HCT116 (cell line): Measurements from ENCODE around the gene PLCXD3. TPM values are rescaled to one million over a fixed set of nuclear protein-coding genes. Genes with fewer than 3 reads are reported as not detected.

Experiments used
- ATAC-seq: fragments of 200-7000 bp; cut with Tn5 transposase; 2 replicates; pipeline ENCODE4 v1.9.1; 2020; ENCODE audit warnings: mild to moderate bottlenecking, moderate library complexity
- BruUV-seq: library from RNA; stranded (reverse); fragments of 400-500 nt; replicated peaks from 2 replicates; lab custom pipeline; 2021; lab: Mats Ljungman, UMichigan
- CTCF ChIA-PET: fragments of 300-600 bp; sonication (Branson Sonifier 250); formaldehyde crosslinking; loops from one replicate; lab custom pipeline; 2021; ENCODE audit warnings: antibody characterized with exemption; lab: Charles Lee
- POLR2A ChIA-PET: fragments of 300-600, 350-600 bp; sonication (Branson Sonifier 250); formaldehyde crosslinking; loops from one replicate; lab custom pipeline; 2021; ENCODE audit warnings: antibody characterized with exemption; lab: Charles Lee
- RAD21 ChIA-PET, 2 experiments: fragments of 300-600 bp; sonication (Branson Sonifier 250); formaldehyde crosslinking; loops; one replicate each; lab custom pipeline; 2023; ENCODE audit warnings: low total read pairs in 2 of 2; ENCODE audit not compliant: uncharacterized antibody in 2 of 2, unreplicated experiment in 2 of 2, low non-redundant PET in 1 of 2; lab: Charles Lee
- DNase-seq: peaks from one replicate; pipeline ENCODE4 v3.0.0-alpha.2; 2010; ENCODE audit warnings: low read depth, low spot score
- H2AFZ ChIP-seq: fragments of 200-600 bp; shearing (Covaris generic), sonication (generic); 2 replicates; pipeline ENCODE4 v1.6.1; 2017; ENCODE audit warnings: low read depth, mixed run types, mixed read lengths, antibody characterized with exemption, low read length; ENCODE audit not compliant: poor library complexity, severe bottlenecking
- H3K27ac ChIP-seq: 2 replicates; pipeline ENCODE4 v1.5.1; 2012; ENCODE audit warnings: low read depth, low read length
- H3K27me3 ChIP-seq: fragments of 200-600 bp; sonication (generic); 2 replicates; pipeline ENCODE4 v1.6.1; 2016; ENCODE audit warnings: mixed run types, low read length, mixed read lengths; ENCODE audit not compliant: insufficient read depth
- H3K36me3 ChIP-seq, 2 experiments: fragments of 200-500 bp in 1 of 2; fragments of 200-600 bp in 1 of 2; sonication (Bioruptor generic) in 1 of 2; sonication (generic) in 1 of 2; 2 replicates each; pipeline versions ENCODE4 v1.5.1 to v1.6.1; 2014 to 2016; ENCODE audit warnings: low read length in 2 of 2, inconsistent platforms in 1 of 2, mixed read lengths in 1 of 2, mixed run types in 1 of 2; ENCODE audit not compliant: insufficient read depth in 2 of 2, control insufficient read depth in 1 of 2
- H3K4me1 ChIP-seq, 2 experiments: fragments of 200-600 bp in 1 of 2; sonication (generic) in 1 of 2; 2 replicates each; pipeline versions ENCODE4 v1.5.1 to v1.6.1; 2012 to 2017; ENCODE audit warnings: low read length in 2 of 2, inconsistent platforms in 1 of 2, mild to moderate bottlenecking in 1 of 2, mixed read lengths in 1 of 2, mixed run types in 1 of 2, moderate library complexity in 1 of 2; ENCODE audit not compliant: insufficient read depth in 2 of 2, control insufficient read depth in 1 of 2
- H3K4me2 ChIP-seq: fragments of 200-600 bp; sonication (generic); 2 replicates; pipeline ENCODE4 v1.6.1; 2017; ENCODE audit warnings: mixed run types, low read length, mixed read lengths
- H3K4me3 ChIP-seq, 2 experiments: fragments of 200-600 bp in 1 of 2; sonication (generic) in 1 of 2; replicated peaks in 1 of 2; 2 replicates each; pipeline ENCODE4 v1.5.1; 2011 to 2016; ENCODE audit warnings: low read length in 2 of 2, control low read depth in 1 of 2, low read depth in 1 of 2, mild to moderate bottlenecking in 1 of 2, mixed read lengths in 1 of 2, mixed run types in 1 of 2
- H3K79me2 ChIP-seq: fragments of 200-600 bp; sonication (generic); 2 replicates; pipeline ENCODE4 v1.6.1; 2017; ENCODE audit warnings: mild to moderate bottlenecking, mixed run types, low read length, moderate library complexity, mixed read lengths; ENCODE audit not compliant: insufficient read depth
- H3K9ac ChIP-seq: fragments of 200-600 bp; sonication (generic); 2 replicates; pipeline ENCODE4 v1.6.1; 2016; ENCODE audit warnings: low read length, mixed read lengths
- H3K9me2 ChIP-seq: fragments of 200-600 bp; sonication (generic), shearing (Covaris generic); 2 replicates; pipeline ENCODE4 v1.6.1; 2017; ENCODE audit warnings: mixed run types, mild to moderate bottlenecking, moderate library complexity; ENCODE audit not compliant: insufficient read depth
- H3K9me3 ChIP-seq, 2 experiments: fragments of 200-500 bp in 1 of 2; fragments of 200-600 bp in 1 of 2; sonication (Bioruptor generic) in 1 of 2; sonication (generic) in 1 of 2; 2 replicates each; pipeline ENCODE4 v1.6.1; 2014 to 2017; ENCODE audit warnings: low read length in 2 of 2, mixed read lengths in 2 of 2, inconsistent platforms in 1 of 2, low read depth in 1 of 2, mild to moderate bottlenecking in 1 of 2, mixed run types in 1 of 2, moderate library complexity in 1 of 2; ENCODE audit not compliant: control insufficient read depth in 1 of 2, insufficient read depth in 1 of 2
- H4K20me1 ChIP-seq: fragments of 200-600 bp; sonication (generic), shearing (Covaris generic); 2 replicates; pipeline ENCODE4 v1.6.1; 2017; ENCODE audit warnings: mixed run types, mild to moderate bottlenecking, moderate library complexity; ENCODE audit not compliant: insufficient read depth
- CBX3 ChIP-seq: IDR thresholded peaks from 2 replicates; pipeline ENCODE4 v1.6.1; 2012; ENCODE audit warnings: low read depth
- CEBPB ChIP-seq: IDR thresholded peaks from 2 replicates; pipeline ENCODE4 v1.6.1; 2012; ENCODE audit warnings: low read depth
- ELF1 ChIP-seq: IDR thresholded peaks from 2 replicates; pipeline ENCODE4 v1.6.1; 2012; ENCODE audit warnings: low read depth, borderline replicate concordance
- FOSL1 ChIP-seq: IDR thresholded peaks from 2 replicates; pipeline ENCODE4 v1.6.1; 2012; ENCODE audit warnings: low read depth
- POLR2A ChIP-seq: IDR thresholded peaks from 2 replicates; pipeline ENCODE4 v1.7.0; 2011; ENCODE audit warnings: borderline replicate concordance; ENCODE audit not compliant: insufficient read depth, insufficient read length; ENCODE audit errors: extremely low read depth
- POLR2AphosphoS5 ChIP-seq: IDR thresholded peaks from 2 replicates; pipeline ENCODE4 v1.6.1; 2011; ENCODE audit warnings: mild to moderate bottlenecking, low read depth, low read length, moderate library complexity
- SIN3A ChIP-seq: IDR thresholded peaks from 2 replicates; pipeline ENCODE4 v1.6.1; 2012; ENCODE audit warnings: low read depth
- SP1 ChIP-seq: IDR thresholded peaks from 2 replicates; pipeline ENCODE4 v1.6.1; 2012; ENCODE audit warnings: low read depth
- SRF ChIP-seq: IDR thresholded peaks from 2 replicates; pipeline ENCODE4 v1.6.1; 2012; ENCODE audit warnings: low read depth
- TCF7L2 ChIP-seq: IDR thresholded peaks from 2 replicates; pipeline ENCODE4 v1.7.0; 2011; ENCODE audit warnings: borderline replicate concordance, inconsistent platforms; ENCODE audit not compliant: insufficient read depth, insufficient read length; ENCODE audit errors: extremely low read depth
- ZFX ChIP-seq: fragments of 450-650 bp; IDR thresholded peaks from 2 replicates; pipeline ENCODE4 v1.6.1; 2017
- ZNF274 ChIP-seq: fragments of 200-500 bp; sonication (Bioruptor generic); IDR thresholded peaks from 2 replicates; pipeline ENCODE4 v1.6.1; 2014; ENCODE audit warnings: mild to moderate bottlenecking, low read depth, low read length, inconsistent platforms
- intact Hi-C: fragments of 100-400 bp; cut with micrococcal nuclease; formaldehyde crosslinking; loops from 2 replicates; pipeline ENCODE4 v1.10.0; 2022
- total RNA-seq: library from RNA; stranded (reverse); gene quantifications from one replicate; pipeline ENCODE4 v1.2.1, GENCODE V29; 2021; ENCODE audit not compliant: unreplicated experiment

PLCXD3 gene
- total RNA-seq, 1 experiment from 2014 or later = not detected

DNA sequence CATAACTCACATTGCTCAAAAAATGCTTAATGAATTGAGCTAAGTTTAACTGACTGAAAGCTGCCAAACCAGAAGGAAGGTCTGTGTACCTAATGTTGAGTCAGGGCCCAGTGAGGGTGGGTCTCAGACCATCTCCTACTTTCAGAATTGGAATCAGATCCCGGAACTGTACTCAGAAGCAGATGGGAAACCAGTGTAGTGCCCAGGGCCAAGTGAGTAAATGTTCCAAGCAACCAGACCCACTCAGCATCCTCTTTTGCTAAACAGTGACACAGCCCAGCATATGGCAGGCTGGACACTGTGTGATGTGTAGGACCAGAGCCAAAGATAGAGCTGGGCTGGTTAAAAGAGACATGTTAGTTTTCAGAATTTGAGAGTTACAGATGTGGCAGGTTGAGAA is 94.1 kb downstream of the PLCXD3 start:
- H3K79me2 ChIP-seq = no peaks in the 10 kb centered on the region
- H2AFZ ChIP-seq = no peak overlapping the region
- POLR2A ChIA-PET = no interaction called here
- H3K36me3 ChIP-seq = no peaks in the 10 kb centered on the region
- H3K4me2 ChIP-seq = no peak overlapping the region
- RAD21 ChIA-PET = no interaction called here
- DNase-seq (no peak), ATAC-seq (no peak)
- no peaks in the 10 kb centered on the region for H4K20me1 ChIP-seq
- H3K4me1 ChIP-seq = peaks cover 3 to 7% of the 10 kb centered on the region in 2 experiments; a peak in 1 of 4 replicates
- H3K27me3 ChIP-seq = no peaks in the 10 kb centered on the region
- no peak overlapping the region for H3K4me3 ChIP-seq
- TF ChIP-seq ZFX (no peak), POLR2AphosphoS5 (no peak), SIN3A (no peak), SP1 (no peak), TCF7L2 (no peak), POLR2A (no peak)
- no TSS peak for BruUV-seq
- H3K9me3 ChIP-seq = no peaks in the 10 kb centered on the region
- intact Hi-C loops = no loop called here
- H3K9ac ChIP-seq = no peak overlapping the region
- no peak overlapping the region for H3K27ac ChIP-seq
- H3K9me2 ChIP-seq = no peaks in the 10 kb centered on the region
- CTCF ChIA-PET = no interaction called here

DNA sequence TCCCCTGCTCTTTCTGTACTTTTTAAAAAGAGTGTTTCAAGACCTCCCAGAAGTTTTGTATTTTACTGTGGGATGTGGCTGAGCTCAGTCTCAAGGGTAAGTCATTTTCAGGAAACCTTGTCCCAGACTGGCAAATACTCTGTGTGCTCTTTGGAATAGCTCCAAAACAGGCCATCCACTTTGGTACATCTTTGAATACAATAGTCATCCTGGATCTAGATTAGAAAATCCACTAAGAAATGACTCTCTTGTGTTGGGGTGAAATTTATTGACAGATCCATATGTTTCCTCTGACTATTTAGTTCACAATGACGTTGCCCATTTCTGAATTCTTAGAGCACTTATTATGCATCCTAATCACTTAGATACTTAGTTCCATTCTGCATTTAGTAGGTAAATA is 95.2 kb downstream of the PLCXD3 start:
- TF ChIP-seq CEBPB (no peak), SP1 (no peak), CBX3 (no peak), POLR2AphosphoS5 (no peak), ZFX (no peak), SRF (no peak), FOSL1 (no peak), ELF1 (no peak), ZNF274 (no peak)
- no peaks in the 10 kb centered on the region for H3K9me2 ChIP-seq

More for the DNA sequence above, 95.2 kb downstream of the PLCXD3 start:
- H3K79me2 ChIP-seq = no peaks in the 10 kb centered on the region
- intact Hi-C loops = no loop called here
- POLR2A ChIA-PET = no interaction called here
- BruUV-seq = no TSS peak
- peaks cover 3 to 7% of the 10 kb centered on the region in 2 experiments; a peak in 1 of 4 replicates for H3K4me1 ChIP-seq
- no peaks in the 10 kb centered on the region for H3K36me3 ChIP-seq
- H4K20me1 ChIP-seq = no peaks in the 10 kb centered on the region
- no peaks in the 10 kb centered on the region for H3K9me3 ChIP-seq
- no peak overlapping the region for H3K4me3 ChIP-seq
- H3K27ac ChIP-seq = no peak overlapping the region
- H2AFZ ChIP-seq = no peak overlapping the region
- H3K9ac ChIP-seq = no peak overlapping the region
- DNase-seq (no peak), ATAC-seq (no peak)
- CTCF ChIA-PET = no interaction called here
- H3K27me3 ChIP-seq = no peaks in the 10 kb centered on the region
- RAD21 ChIA-PET = no interaction called here
- H3K4me2 ChIP-seq = no peak overlapping the region
